ENCODE data around the gene ZNF613.
"Not testable (repeated sequence)": the region's sequence is repeated elsewhere in the genome, so short reads cannot be mapped to it uniquely, and the experiment has no call there.

The ZNF613 gene

DNA sequence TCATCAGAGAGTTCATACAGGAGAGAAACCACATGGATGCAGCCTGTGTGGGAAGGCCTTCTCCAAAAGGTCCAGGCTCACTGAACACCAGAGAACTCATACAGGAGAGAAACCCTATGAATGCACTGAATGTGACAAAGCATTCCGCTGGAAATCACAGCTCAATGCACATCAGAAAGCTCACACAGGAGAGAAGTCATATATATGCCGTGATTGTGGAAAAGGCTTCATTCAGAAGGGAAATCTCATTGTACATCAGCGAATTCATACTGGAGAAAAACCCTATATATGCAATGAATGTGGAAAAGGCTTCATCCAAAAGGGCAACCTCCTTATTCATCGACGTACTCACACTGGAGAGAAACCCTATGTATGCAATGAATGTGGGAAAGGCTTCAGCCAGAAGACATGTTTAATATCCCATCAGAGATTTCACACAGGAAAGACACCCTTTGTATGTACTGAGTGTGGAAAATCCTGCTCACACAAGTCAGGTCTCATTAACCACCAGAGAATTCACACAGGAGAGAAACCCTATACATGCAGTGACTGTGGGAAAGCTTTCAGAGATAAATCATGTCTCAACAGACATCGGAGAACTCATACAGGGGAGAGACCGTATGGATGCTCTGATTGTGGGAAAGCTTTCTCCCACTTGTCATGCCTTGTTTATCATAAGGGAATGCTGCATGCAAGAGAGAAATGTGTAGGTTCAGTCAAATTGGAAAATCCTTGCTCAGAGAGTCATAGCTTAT, 17.7 kb downstream of the ZNF613 start:
- DNase-seq (ENCODE audit: low spot score) = no peak

DNA sequence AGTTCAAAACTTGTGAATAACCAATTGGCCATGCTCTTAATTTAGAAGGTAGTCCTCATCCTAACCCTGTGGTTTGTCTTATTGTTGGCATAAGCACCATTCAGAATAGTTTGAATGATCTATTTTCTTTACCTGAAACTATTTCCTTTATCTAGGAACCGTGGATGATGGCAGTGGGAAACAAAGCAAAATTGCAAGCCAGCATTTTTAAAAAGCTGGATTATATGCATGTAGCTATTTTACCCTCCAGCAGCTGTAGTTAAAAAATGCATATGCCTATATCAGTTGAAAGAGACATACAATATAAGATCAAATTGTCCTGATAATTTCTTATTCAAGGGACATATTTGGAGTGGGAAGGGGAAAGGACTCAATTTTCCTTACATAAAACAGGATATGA, 19.3 kb downstream of the ZNF613 start:
- no peak for DNase-seq (ENCODE audit: low spot score)

DNA sequence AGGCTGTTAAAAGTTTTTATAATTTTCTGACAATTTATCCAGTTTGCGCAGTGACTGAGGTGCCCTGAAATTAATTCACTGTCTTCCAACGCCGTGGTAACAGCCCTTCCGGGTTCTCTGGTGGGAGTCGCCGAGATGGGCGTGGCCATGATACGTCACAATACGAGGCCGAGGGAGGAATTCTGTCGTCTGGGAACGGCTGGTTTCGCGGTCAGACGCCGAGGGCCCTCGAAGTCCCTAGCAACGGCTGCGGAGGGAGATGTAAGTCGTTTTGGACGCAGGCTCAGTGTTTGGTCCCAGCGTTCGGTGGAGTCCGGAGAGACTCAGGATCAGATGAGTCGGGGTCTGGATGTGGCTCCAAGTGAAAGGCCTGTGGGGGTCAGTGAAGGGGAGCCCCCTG, 21.7 kb downstream of the ZNF613 start:
- DNase-seq (ENCODE audit: low spot score) = no peak

DNA sequence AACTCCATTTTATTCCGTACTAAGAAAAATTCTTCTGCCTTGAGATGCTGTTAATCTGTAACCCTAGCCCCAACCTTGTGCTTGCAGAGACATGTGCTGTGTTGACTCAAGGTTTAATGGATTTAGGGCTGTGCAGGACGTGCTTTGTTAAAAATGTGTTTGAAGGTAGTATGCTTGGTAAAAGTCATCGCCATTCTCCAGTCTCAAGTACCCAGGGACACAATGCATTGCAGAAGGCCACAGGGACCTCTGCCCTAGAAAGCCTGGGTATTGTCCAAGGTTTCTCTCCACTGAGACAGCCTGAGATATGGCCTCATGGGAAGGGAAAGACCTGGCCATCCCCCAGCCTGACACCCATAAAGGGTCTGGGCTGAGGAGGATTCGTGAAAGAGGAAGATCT, 30.6 kb downstream of the ZNF613 start:
- DNase-seq (ENCODE audit: low spot score) = not testable (repeated sequence)

DNA sequence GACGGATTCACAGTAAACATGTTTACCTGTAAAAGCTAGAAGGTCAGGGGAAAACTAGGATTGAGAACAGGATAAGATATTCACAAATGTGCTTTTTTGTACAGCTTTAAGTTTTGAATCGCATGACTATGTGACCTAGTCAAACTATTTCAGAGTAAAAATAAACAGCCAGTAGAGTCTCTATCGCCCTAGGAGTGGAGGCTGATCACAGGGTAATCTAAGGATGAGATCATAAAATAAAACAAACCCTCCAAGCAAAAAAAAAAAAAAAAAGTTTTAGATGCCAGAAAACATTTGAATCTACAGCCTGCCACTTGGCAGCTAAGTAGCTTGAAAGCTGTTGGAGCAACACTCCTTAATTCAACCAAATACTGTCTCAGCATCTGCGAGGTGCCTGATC, 32.5 kb downstream of the ZNF613 start:
- DNase-seq (ENCODE audit: low spot score) = no peak

DNA sequence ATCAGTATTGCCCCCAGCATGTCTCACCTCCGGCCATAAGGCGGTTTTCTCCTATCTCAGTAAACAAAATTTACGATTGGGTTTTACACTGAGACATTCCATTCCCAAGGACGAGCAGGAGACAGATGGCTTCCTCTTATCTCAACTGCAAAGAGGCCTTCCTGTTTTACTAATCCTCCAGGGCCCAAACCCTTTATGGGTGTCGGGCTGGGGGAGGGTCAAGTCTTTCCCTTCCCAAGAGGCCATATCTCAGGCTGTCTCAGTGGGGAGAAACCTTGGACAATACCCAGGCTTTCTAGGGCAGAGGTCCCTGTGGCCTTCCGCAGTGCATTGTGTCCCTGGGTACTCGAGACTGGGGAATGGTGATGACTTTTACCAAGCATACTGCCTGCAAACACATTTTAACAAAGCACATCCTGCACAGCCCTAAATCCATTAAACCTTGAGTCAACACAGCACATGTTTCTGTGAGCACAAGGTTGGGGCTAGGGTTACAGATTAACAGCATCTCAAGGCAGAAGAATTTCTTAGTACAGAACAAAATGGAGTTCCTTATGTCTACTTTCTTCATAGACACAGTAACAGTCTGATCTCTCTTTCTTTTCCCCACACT, 33.5 kb downstream of the ZNF613 start:
- not testable (repeated sequence) for DNase-seq (ENCODE audit: low spot score)

DNA sequence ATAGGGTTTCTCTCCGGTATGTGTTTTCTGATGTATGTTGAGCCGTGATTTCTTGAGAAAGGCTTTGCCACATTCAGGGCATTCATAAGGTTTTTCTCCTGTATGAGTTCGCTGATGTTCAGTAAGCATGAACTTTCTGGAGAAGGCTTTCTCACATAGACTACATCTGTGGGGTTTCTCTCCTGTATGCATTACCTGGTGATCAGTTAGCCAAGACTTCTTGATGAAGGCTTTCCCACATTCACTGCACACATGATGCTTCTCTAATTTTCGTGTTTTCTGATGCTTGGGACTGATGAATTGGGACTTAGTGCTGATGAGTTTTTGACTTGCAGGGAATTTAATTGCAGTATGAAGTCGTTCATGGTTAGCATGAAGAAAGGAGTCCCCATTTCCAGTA, 38.3 kb downstream of the ZNF613 start:
- no peak for DNase-seq (ENCODE audit: low spot score)

DNA sequence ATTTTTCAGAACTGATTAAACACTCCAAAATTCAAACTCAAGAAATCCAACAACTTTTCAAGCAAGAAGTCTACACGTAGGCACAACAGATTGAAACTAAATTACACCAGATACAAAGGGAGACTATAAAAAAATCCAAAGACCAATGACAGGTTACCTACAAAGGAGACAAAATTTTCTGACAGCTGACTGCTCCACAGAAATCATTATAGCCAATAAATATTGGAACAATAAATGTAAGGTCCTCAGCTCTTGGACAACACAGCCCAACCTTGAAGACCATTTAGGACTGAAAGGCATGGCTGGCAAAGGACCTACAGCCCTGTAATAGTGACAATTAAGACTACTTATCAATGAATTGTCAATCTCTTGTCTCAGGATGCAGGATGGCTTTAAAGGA, 43.4 kb downstream of the ZNF613 start:
- no peak for DNase-seq (ENCODE audit: low spot score)

DNA sequence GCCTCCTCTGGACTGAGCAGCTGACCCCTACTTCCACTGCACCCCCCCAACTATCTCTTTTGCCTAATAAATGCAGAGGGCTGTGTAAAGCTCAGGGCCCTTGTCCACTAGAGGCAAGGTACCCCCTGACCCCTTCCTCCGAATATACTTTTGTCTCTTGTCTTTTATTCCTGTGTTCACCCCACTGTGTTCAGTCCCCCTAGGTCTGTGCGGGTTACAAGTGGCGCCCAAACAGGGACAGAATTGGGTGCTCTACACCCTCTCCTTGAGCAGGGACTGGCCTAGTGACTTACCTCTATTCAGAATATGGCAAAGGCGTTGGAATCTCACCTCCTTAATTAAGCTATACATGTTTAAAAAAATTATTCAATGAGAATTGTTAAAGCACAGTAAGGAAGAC, 44.4 kb downstream of the ZNF613 start:
- DNase-seq (ENCODE audit: low spot score) = no peak

DNA sequence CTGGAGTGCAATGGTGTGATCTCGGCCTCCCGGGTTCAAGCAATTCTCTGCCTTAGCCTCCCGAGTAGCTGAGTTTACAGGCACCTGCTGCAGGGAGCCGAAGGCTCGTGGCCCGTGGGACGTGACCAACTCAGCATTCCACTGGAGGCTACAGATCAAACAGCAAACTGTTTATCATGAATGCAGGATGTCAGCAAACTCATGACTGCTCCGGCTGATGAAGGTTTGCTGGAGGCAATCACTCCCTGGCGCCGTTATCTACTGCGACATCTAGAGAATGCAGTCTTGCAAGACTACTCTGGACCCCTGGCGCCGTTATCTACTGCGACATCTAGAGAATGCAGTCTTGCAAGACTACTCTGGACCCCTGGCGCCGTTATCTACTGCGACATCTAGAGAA, 48.5 kb downstream of the ZNF613 start:
- DNase-seq (ENCODE audit: low spot score) = not testable (repeated sequence)

DNA sequence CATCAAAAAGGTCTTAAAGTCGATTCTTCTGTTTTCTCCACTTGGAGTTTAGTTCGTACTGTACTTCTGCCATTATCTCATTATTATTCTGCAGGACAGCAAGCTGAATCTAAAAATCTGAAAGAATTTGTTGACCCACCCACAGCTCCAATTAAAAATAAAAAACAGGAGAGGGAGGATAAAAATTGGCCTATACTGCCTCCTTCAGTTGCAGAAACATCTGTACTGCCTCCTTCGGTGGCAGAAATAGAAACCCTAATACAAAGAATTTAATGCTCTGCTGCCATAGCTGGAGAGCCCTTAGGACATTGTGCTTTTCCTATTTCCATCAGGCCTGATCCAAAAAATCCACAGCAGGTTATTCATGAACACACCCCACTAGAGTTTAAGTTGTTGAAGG, 49.6 kb downstream of the ZNF613 start:
- DNase-seq (ENCODE audit: low spot score) = no peak

DNA sequence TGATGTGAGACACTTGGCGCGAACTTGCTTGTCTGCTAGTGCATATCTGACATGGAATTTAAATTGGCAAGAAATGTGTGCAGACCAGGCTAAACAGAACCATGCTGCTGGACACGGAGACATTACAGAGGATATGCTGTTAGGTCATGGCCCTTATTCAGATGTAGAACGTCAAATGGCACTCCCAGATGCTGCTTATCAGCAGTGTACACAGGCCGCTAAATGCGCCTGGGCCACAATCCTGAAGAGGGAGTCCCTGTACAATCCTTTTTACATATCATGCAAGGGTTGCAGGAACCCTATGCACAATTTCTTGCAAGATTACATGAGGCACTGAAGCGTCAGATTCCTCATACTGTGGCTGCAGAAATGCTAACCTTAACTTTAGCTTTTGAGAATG, 50.1 kb downstream of the ZNF613 start:
- no peak for DNase-seq (ENCODE audit: low spot score)

DNA sequence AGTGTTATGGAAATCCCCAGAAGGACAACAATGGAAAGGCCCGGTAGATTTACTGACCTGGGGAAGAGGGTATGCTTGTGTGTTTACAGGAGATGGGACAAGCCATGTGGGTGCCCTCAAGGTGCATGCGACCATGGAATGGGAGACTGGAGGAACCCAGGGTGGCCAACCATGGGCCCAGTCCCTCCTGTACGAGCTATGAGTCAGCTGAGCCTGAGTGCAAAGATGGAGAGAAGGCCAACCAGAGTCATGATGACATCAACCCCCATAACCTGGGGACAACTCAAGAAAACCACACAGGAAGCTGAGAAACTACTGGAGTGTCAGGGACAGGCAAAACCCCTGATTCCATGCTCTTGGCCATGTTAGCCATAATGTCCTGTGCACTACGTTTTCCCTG, 51.6 kb downstream of the ZNF613 start:
- no peak for DNase-seq (ENCODE audit: low spot score)

DNA sequence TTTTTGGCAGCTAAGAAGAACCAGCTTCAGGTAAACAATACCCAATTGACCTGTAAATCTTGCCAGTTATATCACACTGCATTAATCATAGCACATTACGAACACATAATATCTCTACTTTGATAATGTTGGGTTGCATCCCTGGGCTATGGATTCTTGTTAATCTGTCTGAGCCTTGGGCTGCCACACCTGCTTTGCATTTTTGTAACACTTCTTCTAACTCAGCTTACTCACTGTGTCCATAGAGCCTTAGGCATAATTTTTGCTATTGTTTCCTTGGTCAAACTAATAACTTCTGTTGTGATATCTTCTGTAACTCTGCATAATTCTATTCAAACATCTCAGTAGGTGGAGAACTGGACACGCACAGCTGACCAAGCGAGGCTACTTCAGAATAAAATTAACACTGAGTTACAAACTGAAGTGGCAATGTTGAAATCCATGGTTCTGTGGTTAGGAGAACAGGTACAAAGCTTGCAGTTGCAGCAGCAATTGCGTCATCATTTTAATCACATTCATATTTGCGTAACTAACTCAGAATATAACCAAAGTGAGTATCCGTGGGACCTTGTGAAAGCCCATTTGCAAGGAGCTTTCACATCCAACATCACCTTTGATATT, 53.0 kb downstream of the ZNF613 start:
- DNase-seq (ENCODE audit: low spot score) = no peak

DNA sequence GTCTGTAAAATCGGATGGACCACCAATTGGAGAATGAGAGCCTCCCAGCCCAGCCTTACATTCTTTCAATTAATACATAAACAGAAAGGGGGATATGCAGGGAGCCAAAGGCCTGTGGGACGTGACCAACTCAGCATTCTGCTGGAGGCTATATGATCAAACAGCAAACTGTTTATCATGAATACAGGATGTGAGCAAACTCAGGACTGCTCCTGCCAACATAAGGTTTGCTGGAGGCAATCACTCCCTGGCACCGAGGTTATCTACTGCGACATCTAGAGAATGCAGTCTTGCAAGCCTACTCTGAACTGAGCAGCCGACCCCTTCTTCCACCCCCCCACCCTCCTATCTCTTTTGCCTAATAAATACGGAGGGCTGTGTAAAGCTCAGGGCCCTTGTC, 53.7 kb downstream of the ZNF613 start:
- not testable (repeated sequence) for DNase-seq (ENCODE audit: low spot score)

DNA sequence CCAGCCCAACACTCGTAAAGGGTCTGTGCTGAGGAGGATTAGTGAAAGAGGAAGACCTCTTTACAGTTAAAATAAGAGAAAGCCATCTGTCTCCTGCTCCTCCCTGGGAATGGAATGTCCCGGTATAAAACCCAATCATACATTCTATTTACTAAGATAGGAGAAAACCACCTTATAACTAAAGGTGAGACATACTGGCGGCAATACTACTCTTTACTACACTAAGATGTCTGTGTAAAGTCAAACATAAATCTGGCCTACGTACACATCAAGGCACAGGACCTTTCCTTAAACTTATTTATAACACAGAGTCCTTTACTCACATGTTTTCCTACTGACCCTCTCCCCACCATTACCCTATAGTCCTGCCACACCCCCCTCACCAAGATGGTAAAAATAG, 56.1 kb downstream of the ZNF613 start:
- no peak for DNase-seq (ENCODE audit: low spot score)

DNA sequence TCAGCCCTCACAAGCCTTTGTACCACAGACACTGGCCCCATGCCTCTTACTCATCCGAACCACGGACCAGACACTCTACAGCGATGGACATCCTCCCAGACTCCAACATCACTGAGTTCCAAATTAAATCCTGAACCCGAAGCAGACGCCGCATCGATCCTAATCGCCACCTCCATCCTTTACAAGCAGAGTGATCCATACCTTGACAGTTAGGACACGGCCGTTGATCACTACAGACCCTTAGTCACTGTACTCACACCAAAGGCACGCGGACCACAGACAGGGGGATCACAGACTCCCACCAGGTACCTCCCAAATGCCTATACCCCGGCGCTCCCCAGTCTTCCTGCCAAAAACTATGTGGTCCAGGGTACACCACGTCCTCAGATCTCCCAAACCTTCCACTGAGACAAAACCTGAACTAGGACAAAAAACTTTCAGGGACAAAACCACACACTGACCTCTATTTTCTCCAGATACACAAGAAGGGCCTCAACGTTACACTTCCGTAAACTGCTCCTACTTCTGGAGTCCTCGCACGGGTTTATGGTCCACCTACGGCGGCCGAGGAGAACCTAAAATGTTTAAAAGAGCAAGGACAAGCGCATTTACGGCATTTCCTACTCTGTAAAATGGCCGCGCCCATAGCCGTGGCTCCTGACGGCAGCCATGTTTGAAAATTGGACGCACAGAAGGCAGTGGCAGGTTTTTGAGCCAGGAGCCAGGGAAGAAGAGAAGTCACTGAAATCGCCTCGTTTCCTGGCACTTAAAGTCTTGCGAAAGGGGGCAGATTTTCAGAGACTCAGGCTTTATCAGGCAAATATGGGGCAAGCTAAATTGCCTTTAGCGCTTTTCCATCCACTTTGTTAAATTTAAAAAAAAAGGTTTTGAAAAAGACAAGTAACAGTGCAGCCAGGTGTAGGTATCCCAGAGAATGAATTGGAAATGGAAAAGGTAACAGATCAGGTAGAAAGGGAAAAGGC, 59.3 kb downstream of the ZNF613 start, which contains the start of gene ZNF350:
Gene ZNF350, minus strand, starts transcription at position 532 of the 983 bp plus-strand sequence. CDS start 12,480 bp downstream, outside the sequence.
- DNase-seq (ENCODE audit: low spot score) = peak; percentile 38

DNA sequence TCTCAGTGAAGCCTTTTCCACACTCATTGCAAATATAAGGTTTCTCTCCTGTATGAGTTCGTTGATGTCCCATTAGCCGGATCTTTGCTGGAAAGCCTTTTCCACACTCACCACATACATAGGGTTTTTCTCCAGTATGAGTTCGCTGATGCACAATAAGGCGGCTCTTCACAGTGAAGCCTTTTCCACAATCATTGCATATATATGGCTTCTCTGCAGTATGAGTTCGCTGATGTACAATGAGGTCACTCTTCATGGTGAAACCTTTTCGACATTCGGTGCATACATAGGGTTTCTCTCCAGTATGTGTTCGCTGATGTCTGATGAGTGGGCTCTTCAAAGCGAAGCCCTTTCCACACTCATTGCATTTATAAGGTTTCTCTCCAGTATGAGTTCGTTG, 66.2 kb downstream of the ZNF613 start:
- DNase-seq (ENCODE audit: low spot score) = no peak

DNA sequence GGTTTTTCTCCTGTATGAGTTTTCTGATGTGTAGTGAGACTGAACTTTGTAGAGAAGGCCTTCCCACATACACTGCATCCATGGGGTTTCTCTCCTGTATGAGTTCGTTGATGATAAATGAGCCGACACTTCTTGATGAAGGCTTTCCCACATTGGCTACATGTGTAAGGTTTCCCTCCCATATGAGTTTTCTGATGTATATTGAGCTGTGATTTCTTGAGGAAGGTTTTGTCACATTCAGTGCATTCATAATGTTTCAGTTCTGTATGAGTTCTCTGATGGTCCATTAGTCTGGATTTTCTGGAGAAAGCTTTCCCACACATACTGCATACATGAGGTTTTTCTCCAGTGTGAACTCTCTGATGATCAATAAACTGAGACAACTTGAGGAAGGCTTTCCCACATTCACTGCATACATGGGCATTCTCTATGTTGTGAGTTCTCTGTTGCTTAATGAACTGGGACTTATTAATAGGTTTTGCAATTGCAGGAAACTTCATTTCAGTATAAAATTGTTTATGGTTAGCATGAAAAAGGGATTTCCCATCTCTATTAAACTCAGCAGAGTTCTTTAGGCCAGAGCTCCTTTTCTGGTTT, 66.9 kb downstream of the ZNF613 start:
- DNase-seq (ENCODE audit: low spot score) = no peak

Measured in HuH-7.5 (cell line).